Transverse colon (tissue), 4 donors: ENCODE measurements around the gene PAK2. TPM values are rescaled to one million over a fixed set of nuclear protein-coding genes. Genes with fewer than 3 reads are reported as not detected.

Source experiments
- DNase-seq: peaks from one replicate; pipeline ENCODE4 v3.0.0-alpha.2; 2019
- H3K27ac ChIP-seq, 4 donors: fragments of 200-600 bp; sonication (generic); 2 replicates each; pipeline ENCODE4 v1.5.1; 2016 to 2018; ENCODE audit warnings: inconsistent platforms in 4 of 4
- H3K27me3 ChIP-seq: fragments of 200-600 bp; sonication (generic); 2 replicates; pipeline ENCODE4 v1.5.1; 2017; ENCODE audit warnings: inconsistent platforms
- H3K36me3 ChIP-seq, 4 donors: fragments of 200-600 bp; sonication (generic); 2 replicates each; pipeline ENCODE4 v1.5.1; 2017 to 2019; ENCODE audit warnings: inconsistent platforms in 4 of 4
- H3K4me1 ChIP-seq, 4 donors: fragments of 200-600 bp; sonication (generic); 2 replicates each; pipeline ENCODE4 v1.5.1; 2017 to 2020; ENCODE audit warnings: inconsistent platforms in 4 of 4
- H3K4me3 ChIP-seq, 4 donors: fragments of 200-600 bp; sonication (generic); 1 replicate in 1 of 4; 2 replicates in 3 of 4; pipeline versions ENCODE4 v1.5.1 to v1.6.1; 2017 to 2019; ENCODE audit warnings: inconsistent platforms in 4 of 4
- H3K9me3 ChIP-seq, 2 donors: fragments of 200-600 bp; sonication (generic); 2 replicates each; pipeline ENCODE4 v1.5.1; 2017 to 2019; ENCODE audit warnings: inconsistent platforms in 2 of 2
- EP300 ChIP-seq: sonication (generic); formaldehyde crosslinking; IDR thresholded peaks from one replicate; pipeline ENCODE4 v1.6.1; 2017; ENCODE audit warnings: antibody characterized with exemption, low read depth
- POLR2A ChIP-seq: fragments of 450-650 bp; IDR thresholded peaks from one replicate; pipeline ENCODE4 v1.6.1; 2016; ENCODE audit warnings: antibody characterized with exemption, mild to moderate bottlenecking, moderate library complexity
- POLR2AphosphoS5 ChIP-seq, 3 donors: sonication (generic); formaldehyde crosslinking; IDR thresholded peaks; one replicate each; pipeline ENCODE4 v1.6.1; 2016; ENCODE audit warnings: antibody characterized with exemption in 3 of 3
- WGBS, 2 donors: methylation state at CpG; one replicate each; pipeline ENCODE4 v1.1.5; 2018; ENCODE audit warnings: low coverage in 1 of 2; 5-methylcytosine and 5-hydroxymethylcytosine counted together
- in situ Hi-C, 4 donors: fragments of 200-750 bp; cut with MboI; loops; one replicate each; pipeline versions ENCODE4 v1.15.0 to v1.15.1; 2017; ENCODE audit warnings: low sequenced_read_pairs in 3 of 4, low pct_ligation_motif_present in 1 of 4, low pct_unique_long_range_greater_than_20kb in 1 of 4
- intact Hi-C: fragments of 100-400 bp; cut with DNase I; formaldehyde crosslinking; loops from one replicate; pipeline ENCODE4 v1.15.1; 2023; ENCODE audit warnings: low total_unique reads
- total RNA-seq, 4 donors: library from RNA; depleted of rRNA; stranded (reverse); fragments of >200 nt; gene quantifications; one replicate each; pipeline ENCODE4 v1.1.0, GENCODE V29; 2016
- TF ChIP-seq, protein P1 (sequence below), 5 experiments: fragments of 200-600 bp in 3 of 5; fragments of 450-650 bp in 2 of 5; sonication (generic) in 3 of 5; IDR thresholded peaks; 1 replicate in 2 of 5; 2 replicates in 3 of 5; pipeline ENCODE4 v1.5.1; 2016 to 2017; ENCODE audit warnings: antibody characterized with exemption in 5 of 5, inconsistent platforms in 3 of 5, mild to moderate bottlenecking in 2 of 5, moderate library complexity in 1 of 5

Gene PAK2
- total RNA-seq, 4 donors from 2014 or later, result 16.3 to 54.5 (median 36.7) TPM

GRCh38 chr3:196777836-196778235 is 38.2 kb downstream of the PAK2 start:
- Histone ChIP-seq H3K4me3 (no peak overlapping the region), H3K27me3 (no peaks in the 10 kb centered on the region), H3K27ac (no peak overlapping the region), H3K4me1 (peaks cover 0 to 29% (median 2%) of the 10 kb centered on the region in 4 donors), H3K36me3 (peaks cover 0 to 1% (median 0%) of the 10 kb centered on the region in 4 donors), H3K9me3 (no peaks in the 10 kb centered on the region)
- intact Hi-C loops, result no loop called here
- in situ Hi-C loops, result no loop called here
- DNase-seq, result no peak
- 83 to 92% methylated on average over 2 to 8 of the region's 8 CpGs for WGBS, 2 donors
- TF ChIP-seq EP300, result no peak
- no peak for TF ChIP-seq POLR2A
- no peak for TF ChIP-seq POLR2AphosphoS5 (IDR thresholded peaks at IDR 0.05)
- TF ChIP-seq, protein P1, sequence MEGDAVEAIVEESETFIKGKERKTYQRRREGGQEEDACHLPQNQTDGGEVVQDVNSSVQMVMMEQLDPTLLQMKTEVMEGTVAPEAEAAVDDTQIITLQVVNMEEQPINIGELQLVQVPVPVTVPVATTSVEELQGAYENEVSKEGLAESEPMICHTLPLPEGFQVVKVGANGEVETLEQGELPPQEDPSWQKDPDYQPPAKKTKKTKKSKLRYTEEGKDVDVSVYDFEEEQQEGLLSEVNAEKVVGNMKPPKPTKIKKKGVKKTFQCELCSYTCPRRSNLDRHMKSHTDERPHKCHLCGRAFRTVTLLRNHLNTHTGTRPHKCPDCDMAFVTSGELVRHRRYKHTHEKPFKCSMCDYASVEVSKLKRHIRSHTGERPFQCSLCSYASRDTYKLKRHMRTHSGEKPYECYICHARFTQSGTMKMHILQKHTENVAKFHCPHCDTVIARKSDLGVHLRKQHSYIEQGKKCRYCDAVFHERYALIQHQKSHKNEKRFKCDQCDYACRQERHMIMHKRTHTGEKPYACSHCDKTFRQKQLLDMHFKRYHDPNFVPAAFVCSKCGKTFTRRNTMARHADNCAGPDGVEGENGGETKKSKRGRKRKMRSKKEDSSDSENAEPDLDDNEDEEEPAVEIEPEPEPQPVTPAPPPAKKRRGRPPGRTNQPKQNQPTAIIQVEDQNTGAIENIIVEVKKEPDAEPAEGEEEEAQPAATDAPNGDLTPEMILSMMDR (IDR thresholded peaks at IDR 0.05), result no peak

GRCh38 chr3:196778755-196779154 is 39.1 kb downstream of the PAK2 start:
- H3K9me3 ChIP-seq, result no peaks in the 10 kb centered on the region
- H3K4me1 ChIP-seq, result peaks cover 0 to 21% (median 2%) of the 10 kb centered on the region in 4 donors
- H3K36me3 ChIP-seq, result peaks cover 0 to 10% (median 0%) of the 10 kb centered on the region in 4 donors
- no peak for DNase-seq
- TF ChIP-seq, protein P1 (IDR thresholded peaks at IDR 0.05), result no peak
- TF ChIP-seq EP300 (no peak), POLR2A (no peak), POLR2AphosphoS5 (IDR thresholded peaks at IDR 0.05) (no peak)
- no peak overlapping the region for H3K27ac ChIP-seq
- intact Hi-C loops (no loop called here), in situ Hi-C loops (no loop called here)
- WGBS, 2 donors, result 74 to 100% methylated on average over 3 to 4 of the region's 4 CpGs
- no peak overlapping the region for H3K4me3 ChIP-seq
- no peaks in the 10 kb centered on the region for H3K27me3 ChIP-seq

DNA sequence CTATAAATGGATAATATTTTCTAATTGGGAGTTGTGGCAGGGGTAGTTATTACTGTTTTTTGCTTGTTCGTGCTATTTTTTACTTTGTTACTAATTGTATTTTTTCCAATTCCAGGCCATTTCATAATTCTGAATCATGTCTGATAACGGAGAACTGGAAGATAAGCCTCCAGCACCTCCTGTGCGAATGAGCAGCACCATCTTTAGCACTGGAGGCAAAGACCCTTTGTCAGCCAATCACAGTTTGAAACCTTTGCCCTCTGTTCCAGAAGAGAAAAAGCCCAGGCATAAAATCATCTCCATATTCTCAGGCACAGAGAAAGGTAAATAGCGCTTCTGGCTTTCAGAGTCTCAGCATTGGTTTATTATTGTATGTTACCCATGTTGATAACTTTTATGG is 42.9 kb downstream of the PAK2 start:
- no peaks in the 10 kb centered on the region for H3K27me3 ChIP-seq
- in situ Hi-C loops, result no loop called here
- DNase-seq, result no peak
- H3K4me3 ChIP-seq, result no peak overlapping the region
- H3K36me3 ChIP-seq, result peaks cover 0 to 12% (median 0%) of the 10 kb centered on the region in 4 donors
- peaks cover 0 to 13% (median 0%) of the 10 kb centered on the region in 4 donors for H3K4me1 ChIP-seq
- 86 to 97% methylated on average over 4 of the region's 4 CpGs for WGBS, 2 donors
- H3K27ac ChIP-seq, result no peak overlapping the region
- intact Hi-C loops, result no loop called here
- no peaks in the 10 kb centered on the region for H3K9me3 ChIP-seq
- TF ChIP-seq POLR2AphosphoS5 (IDR thresholded peaks at IDR 0.05), result no peak

GRCh38 chr3:196788528-196788927 is 48.9 kb downstream of the PAK2 start:
- 76 to 84% methylated on average over 2 to 5 of the region's 5 CpGs for WGBS, 2 donors

More at GRCh38 chr3:196788528-196788927, 48.9 kb downstream of the PAK2 start:
- no peaks in the 10 kb centered on the region for H3K4me1 ChIP-seq
- TF ChIP-seq POLR2A (no peak), POLR2AphosphoS5 (IDR thresholded peaks at IDR 0.05) (no peak), EP300 (no peak)
- TF ChIP-seq, protein P1 (IDR thresholded peaks at IDR 0.05), result no peak
- in situ Hi-C loops, result no loop called here
- H3K4me3 ChIP-seq, result no peak overlapping the region
- peaks cover 0 to 14% (median 2%) of the 10 kb centered on the region in 4 donors for H3K36me3 ChIP-seq
- H3K9me3 ChIP-seq, result no peaks in the 10 kb centered on the region
- DNase-seq, result no peak
- intact Hi-C loops, result no loop called here
- H3K27ac ChIP-seq, result no peak overlapping the region
- H3K27me3 ChIP-seq, result no peaks in the 10 kb centered on the region
